GM12878 (cell line): Measurements from ENCODE around the gene LHB. TPM values are rescaled to one million over a fixed set of nuclear protein-coding genes. Genes with fewer than 3 reads are reported as not detected.

ENCODE experiments used
- ATAC-seq: fragments of 200-7000 bp; cut with Tn5 transposase; 3 replicates; pipeline ENCODE4 v1.9.1; 2020; ENCODE audit warnings: mild to moderate bottlenecking, moderate library complexity
- BruUV-seq: library from RNA; stranded (reverse); fragments of 400-500 nt; replicated peaks from 2 replicates; lab custom pipeline; 2021; lab: Mats Ljungman, UMichigan
- CTCF ChIA-PET: fragments of 300-600 bp; sonication (Branson Sonifier 250); formaldehyde crosslinking; extraction: SDS; loops from one replicate; lab custom pipeline; 2021; ENCODE audit warnings: inconsistent platforms; lab: Yijun Ruan, JAX
- POLR2A ChIA-PET: fragments of 350-600 bp; formaldehyde crosslinking; extraction: SDS; loops from one replicate; lab custom pipeline; 2021; ENCODE audit warnings: inconsistent platforms; lab: Charles Lee
- RAD21 ChIA-PET: fragments of 300-600 bp; sonication (Branson Sonifier 250); formaldehyde crosslinking; loops from one replicate; lab custom pipeline; 2023; ENCODE audit warnings: antibody characterized with exemption; ENCODE audit not compliant: unreplicated experiment; lab: Charles Lee
- SMC1A ChIA-PET: fragments of 300-600 bp; sonication (Branson Sonifier 250); formaldehyde crosslinking; loops from one replicate; lab custom pipeline; 2023; ENCODE audit not compliant: unreplicated experiment, uncharacterized antibody; lab: Charles Lee
- DNase-seq: peaks from one replicate; pipeline ENCODE4 v3.0.0-alpha.2; 2011; ENCODE audit warnings: low read depth, low spot score
- FAIRE-seq: peaks from 3 replicates; lab custom pipeline; 2011; peaks lifted over from hg19 to GRCh38; lab: Jason Lieb, UNC
- H2AFZ ChIP-seq: 2 replicates; pipeline ENCODE4 v1.6.0; 2011; ENCODE audit warnings: low read depth, low read length, control low read depth; ENCODE audit not compliant: control insufficient read depth
- H3K27ac ChIP-seq: 2 replicates; pipeline ENCODE4 v1.5.1; 2011; ENCODE audit warnings: control low read depth; ENCODE audit not compliant: control insufficient read depth, insufficient read depth
- H3K27me3 ChIP-seq, 2 experiments: replicated peaks in 1 of 2; 2 replicates each; pipeline versions ENCODE4 v1.6.0 to v1.6.1; 2011; ENCODE audit warnings: low read length in 1 of 2; ENCODE audit not compliant: control insufficient read depth in 2 of 2, insufficient read depth in 2 of 2
- H3K36me3 ChIP-seq, 2 experiments: 2 replicates each; pipeline ENCODE4 v1.5.1; 2011; ENCODE audit warnings: low read length in 1 of 2; ENCODE audit not compliant: control insufficient read depth in 2 of 2, insufficient read depth in 2 of 2
- H3K4me1 ChIP-seq: 2 replicates; pipeline ENCODE4 v1.6.1; 2011; ENCODE audit warnings: mild to moderate bottlenecking, low read length, moderate library complexity, mixed read lengths; ENCODE audit not compliant: control insufficient read depth, insufficient read depth
- H3K4me2 ChIP-seq: 2 replicates; pipeline ENCODE4 v1.6.0; 2011; ENCODE audit warnings: control low read depth; ENCODE audit not compliant: control insufficient read depth, insufficient read depth
- H3K4me3 ChIP-seq: fragments of 200-600 bp; sonication (generic); 2 replicates; pipeline ENCODE4 v1.5.1; 2016
- H3K79me2 ChIP-seq: 2 replicates; pipeline ENCODE4 v1.6.0; 2011; ENCODE audit warnings: low read length; ENCODE audit not compliant: control insufficient read depth, insufficient read depth
- H3K9ac ChIP-seq: 2 replicates; pipeline ENCODE4 v1.8.0; 2011; ENCODE audit warnings: low read length, control low read depth, mixed read lengths; ENCODE audit not compliant: control insufficient read depth, insufficient read depth
- H3K9me3 ChIP-seq: replicated peaks from 3 replicates; pipeline ENCODE4 v1.5.1; 2011; ENCODE audit warnings: mild to moderate bottlenecking, low read length; ENCODE audit not compliant: control insufficient read depth, insufficient read depth
- H4K20me1 ChIP-seq: 2 replicates; pipeline ENCODE4 v1.6.0; 2011; ENCODE audit not compliant: control insufficient read depth, insufficient read depth
- CHD2 ChIP-seq: IDR thresholded peaks from 2 replicates; pipeline ENCODE4 v1.6.1; 2011; ENCODE audit warnings: low read depth, low read length, improper control_type of control experiment, borderline replicate concordance
- ETV6 ChIP-seq, 2 experiments: fragments of 450-650 bp in 1 of 2; IDR thresholded peaks in 1 of 2; conservative IDR thresholded peaks in 1 of 2; 2 replicates each; pipeline ENCODE4 v1.6.1; 2014; ENCODE audit warnings: antibody characterized with exemption in 1 of 2, borderline replicate concordance in 1 of 2, low read depth in 1 of 2, mild to moderate bottlenecking in 1 of 2, moderate library complexity in 1 of 2
- KLF5 ChIP-seq: fragments of 450-650 bp; IDR thresholded peaks from 2 replicates; pipeline ENCODE4 v1.6.1; 2014; ENCODE audit warnings: mild to moderate bottlenecking; ENCODE audit not compliant: partially characterized antibody
- MEF2B ChIP-seq: fragments of 450-650 bp; IDR thresholded peaks from 2 replicates; pipeline ENCODE4 v1.6.1; 2018; ENCODE audit warnings: mild to moderate bottlenecking, moderate library complexity; ENCODE audit not compliant: partially characterized antibody, poor library complexity, severe bottlenecking
- SREBF1 ChIP-seq: IDR thresholded peaks from 2 replicates; pipeline ENCODE4 v1.6.1; 2012; ENCODE audit warnings: mild to moderate bottlenecking, low read length
- SREBF2 ChIP-seq: IDR thresholded peaks from 2 replicates; pipeline ENCODE4 v1.6.1; 2012; ENCODE audit warnings: mild to moderate bottlenecking, low read length
- STAT1 ChIP-seq: fragments of 450-650 bp; conservative IDR thresholded peaks from 2 replicates; pipeline ENCODE4 v1.6.1; 2014; ENCODE audit warnings: antibody characterized with exemption, mild to moderate bottlenecking
- TARDBP ChIP-seq: IDR thresholded peaks from 2 replicates; pipeline ENCODE4 v1.6.1; 2016; ENCODE audit warnings: borderline replicate concordance
- TBL1XR1 ChIP-seq: IDR thresholded peaks from 2 replicates; pipeline ENCODE4 v1.6.1; 2012; ENCODE audit warnings: low read depth, low read length, improper control_type of control experiment
- ZNF274 ChIP-seq: IDR thresholded peaks from one replicate; pipeline ENCODE4 v1.8.0; 2011; ENCODE audit not compliant: insufficient read length, insufficient read depth
- WGBS: methylation state at CpG from one replicate; pipeline ENCODE4 v1.1.6; 2016; ENCODE audit warnings: low lambda C conversion rate; ENCODE audit not compliant: insufficient replicate concordance, insufficient coverage; ENCODE audit errors: missing lambda C conversion rate; 5-methylcytosine and 5-hydroxymethylcytosine counted together
- in situ Hi-C: fragments of 300-500 bp; cut with MboI; formaldehyde crosslinking; loops from 9 replicates; pipeline ENCODE4 v1.14.3; 2018; ENCODE audit warnings: mixed read lengths
- intact Hi-C: fragments of 100-400 bp; cut with micrococcal nuclease; formaldehyde crosslinking; loops from one replicate; pipeline ENCODE4 v1.14.2; 2022; ENCODE audit not compliant: unreplicated experiment
- polyA plus RNA-seq, 11 experiments: library from polyadenylated mRNA; depleted of rRNA in 4 of 11; unstranded in 6 of 11; stranded (reverse) in 5 of 11; fragments of >200 nt; fragmentation: Nextera tagmentation in 4 of 11; fragmentation: Illumina TruSeq in 1 of 11; extraction: Ambion mirVana in 4 of 11; extraction: Trizol in 1 of 11; gene quantifications; 1 replicate in 1 of 11; 2 replicates in 10 of 11; pipeline versions ENCODE4 v1.2.1 to v1.2.3, GENCODE V29; 2011 to 2016; ENCODE audit warnings: inconsistent platforms in 2 of 11, missing spikeins in 2 of 11, low read depth in 1 of 11
- total RNA-seq, 4 experiments: library from RNA; depleted of rRNA in 3 of 4; stranded (reverse); fragments of >200 nt in 3 of 4; fragmentation: Illumina TruSeq in 1 of 4; extraction: Trizol in 1 of 4; gene quantifications; 2 replicates each; pipeline versions ENCODE4 v1.2.1 to v1.2.3, GENCODE V29; 2013 to 2021
- TF ChIP-seq, protein P1 (sequence below): IDR thresholded peaks from 2 replicates; pipeline ENCODE4 v1.6.1; 2012; ENCODE audit warnings: low read depth, low read length, improper control_type of control experiment

Gene LHB
- total and polyA plus RNA-seq, 10 of the 15 experiments (the other 5 are each of a cell fraction or from before 2014, with no cell fraction given) = 0.20 to 0.72 (median 0.46) TPM; not detected in 5

DNA sequence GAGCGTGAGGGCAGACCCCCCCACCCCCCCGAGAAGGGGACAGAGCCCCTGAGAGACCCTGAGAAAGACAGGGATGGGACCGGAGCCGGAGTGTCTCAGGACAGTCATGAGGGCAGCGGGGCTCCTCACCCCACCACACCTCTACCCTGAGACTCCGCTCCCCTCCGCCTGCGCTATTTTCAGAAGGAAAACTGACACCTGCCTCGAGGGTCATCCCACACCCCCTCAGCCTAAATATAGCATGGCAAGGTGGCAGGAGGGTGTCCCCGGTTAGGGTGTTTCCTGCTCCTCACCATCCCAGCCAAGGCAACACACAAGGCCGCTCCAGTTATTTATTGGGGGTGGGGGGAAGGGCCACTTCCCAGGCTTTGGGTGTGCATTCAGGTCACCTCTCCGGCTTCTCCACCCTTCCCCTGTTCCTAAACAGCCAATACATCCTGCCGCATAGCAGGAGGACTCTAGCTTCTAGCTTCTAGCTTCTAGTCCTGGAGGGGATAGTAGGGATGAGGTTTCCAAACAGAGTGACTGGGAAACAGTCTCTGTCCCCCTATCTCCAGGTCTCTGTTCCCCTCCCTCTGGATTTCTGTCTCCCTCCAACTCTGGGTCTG is 49.1 kb upstream of the LHB start (continued):
- no peak for TF ChIP-seq ZNF274
- no peak for TF ChIP-seq CHD2
- no peak for TF ChIP-seq SREBF1
- no peak for TF ChIP-seq MEF2B
- TF ChIP-seq STAT1 = no peak
- TF ChIP-seq TBL1XR1 = no peak

DNA sequence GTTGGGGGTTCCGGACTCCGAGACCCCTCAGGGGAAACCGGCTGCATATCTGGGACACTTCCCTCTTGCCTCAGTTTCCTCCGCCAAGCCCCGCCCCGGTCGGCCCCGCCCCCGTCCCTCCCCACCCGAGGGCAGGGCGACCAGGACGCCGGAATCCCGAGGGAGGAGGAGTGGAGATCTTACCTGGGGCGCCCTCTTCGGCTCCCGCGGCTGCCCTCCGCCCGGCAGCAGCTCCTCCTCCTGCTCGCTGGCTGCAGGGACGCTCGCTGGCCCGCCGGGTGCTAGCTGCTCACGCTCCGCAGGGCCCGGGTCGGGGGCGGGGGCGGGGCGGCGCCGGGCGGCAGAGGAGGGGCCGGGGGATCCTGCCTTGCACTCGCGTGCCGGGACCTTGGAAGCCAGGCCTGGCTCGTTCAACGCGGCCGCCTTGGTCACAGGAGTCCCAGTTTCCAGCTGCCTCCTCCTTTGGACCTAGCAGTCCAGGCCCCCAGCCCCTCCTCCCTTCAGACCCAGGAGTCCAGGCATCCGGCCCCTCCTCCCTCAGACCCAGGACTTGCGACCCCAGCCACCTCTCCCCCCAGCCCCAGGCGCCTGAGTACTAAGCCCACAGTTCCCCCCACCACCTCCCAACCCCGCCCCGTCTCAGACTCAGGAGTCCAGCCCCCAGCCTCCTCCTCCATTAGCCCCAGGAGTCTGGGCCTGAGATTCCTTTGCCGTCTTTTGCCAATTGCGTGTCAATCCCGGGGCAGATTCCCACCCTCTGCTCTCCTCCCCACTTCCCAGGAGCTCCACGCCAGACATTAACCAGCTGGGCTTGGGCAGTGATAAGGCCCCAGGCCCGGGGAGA is 48.1 kb upstream of the LHB start, which contains the start of gene NTF4:
NTF4 (minus strand) TSS at position 51 of the 844 bp plus-strand sequence. CDS start 2,821 bp downstream, outside the sequence.
- H3K4me3 ChIP-seq = no peak within 1 kb of the TSS
- SMC1A ChIA-PET = no interaction called here
- ATAC-seq (peak; percentile 48), DNase-seq (no peak), FAIRE-seq (no peak)
- RAD21 ChIA-PET = interaction anchor here (0.6 kb wide), 1 partner anchor 299 kb away, joined by 3 read pairs; no protein-coding TSS in a partner anchor
- H3K27ac ChIP-seq = no peak within 1 kb of the TSS
- TF ChIP-seq ZNF274 = no peak
- no peak for TF ChIP-seq KLF5
- no peak for TF ChIP-seq SREBF2
- TF ChIP-seq TARDBP = no peak
- TF ChIP-seq, protein P1, sequence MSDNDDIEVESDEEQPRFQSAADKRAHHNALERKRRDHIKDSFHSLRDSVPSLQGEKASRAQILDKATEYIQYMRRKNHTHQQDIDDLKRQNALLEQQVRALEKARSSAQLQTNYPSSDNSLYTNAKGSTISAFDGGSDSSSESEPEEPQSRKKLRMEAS = no peak
- TF ChIP-seq ETV6 (conservative IDR thresholded peaks at IDR 0.05 in 1 of 2, IDR thresholded peaks at IDR 0.05 in 1 of 2; ENCODE audit: borderline replicate concordance in 1 of 2, low read depth in 1 of 2) = no peak
- POLR2A ChIA-PET = no interaction called here
- no peaks in the 10 kb centered on the region for H3K79me2 ChIP-seq
- no peak within 1 kb of the TSS for H2AFZ ChIP-seq
- no TSS peak for BruUV-seq
- H3K36me3 ChIP-seq = no peaks in the 10 kb centered on the region
- H3K9ac ChIP-seq = no peak within 1 kb of the TSS
- H4K20me1 ChIP-seq = no peaks in the 10 kb centered on the region
- CTCF ChIA-PET = interaction anchor here (1.1 kb wide), 1 partner anchor 33 kb away, joined by 3 read pairs; no protein-coding TSS in a partner anchor
- peaks cover 2 to 3% of the 10 kb centered on the region in 2 experiments for H3K27me3 ChIP-seq
- no peak within 1 kb of the TSS for H3K4me2 ChIP-seq
- in situ Hi-C loops (no loop called here), intact Hi-C loops (no loop called here)
- H3K4me1 ChIP-seq = no peaks in the 10 kb centered on the region
- H3K9me3 ChIP-seq = no peaks in the 10 kb centered on the region
- 8% methylated on average over 7 of the region's 53 CpGs for WGBS
